T-helper 1 cell treated with Interleukin-12 subunit alpha and Interleukin-12 subunit beta and Interleukin-4 antibody, amounts not matched to agents 30 μg/mL and 1 μg/mL, for 36 hours (primary cell): ENCODE data around the gene NLRP13.

Experiments
- H3K27ac Mint-ChIP-seq: one replicate; pipeline ENCODE4 v1.8.0; 2021; ENCODE audit warnings: mild to moderate bottlenecking, mixed read lengths
- H3K27me3 Mint-ChIP-seq: one replicate; pipeline ENCODE4 v1.8.0; 2021; ENCODE audit warnings: low read depth, mixed read lengths
- H3K36me3 Mint-ChIP-seq: one replicate; pipeline ENCODE4 v1.8.0; 2021; ENCODE audit warnings: low read depth, mixed read lengths
- H3K4me1 Mint-ChIP-seq: one replicate; pipeline ENCODE4 v1.8.0; 2021; ENCODE audit warnings: low read depth, mixed read lengths
- H3K4me3 Mint-ChIP-seq: one replicate; pipeline ENCODE4 v1.8.0; 2021; ENCODE audit warnings: mild to moderate bottlenecking, moderate library complexity, mixed read lengths
- H3K9me3 Mint-ChIP-seq: one replicate; pipeline ENCODE4 v1.8.0; 2021; ENCODE audit warnings: mixed read lengths

Gene NLRP13

GRCh38 chr19:55927991-55928390, 4.1 kb downstream of the NLRP13 start:
- H3K27me3 Mint-ChIP-seq, result no peaks in the 10 kb centered on the region
- no peak overlapping the region for H3K27ac Mint-ChIP-seq
- H3K4me3 Mint-ChIP-seq, result no peak overlapping the region
- peaks cover 61% of the 10 kb centered on the region for H3K9me3 Mint-ChIP-seq
- no peaks in the 10 kb centered on the region for H3K4me1 Mint-ChIP-seq
- H3K36me3 Mint-ChIP-seq, result no peaks in the 10 kb centered on the region

- no peak overlapping the region for H3K4me3 Mint-ChIP-seq
- H3K36me3 Mint-ChIP-seq, result no peaks in the 10 kb centered on the region
- no peaks in the 10 kb centered on the region for H3K27me3 Mint-ChIP-seq
- no peak overlapping the region for H3K27ac Mint-ChIP-seq
- H3K9me3 Mint-ChIP-seq, result peaks cover 75% of the 10 kb centered on the region
- H3K4me1 Mint-ChIP-seq, result no peaks in the 10 kb centered on the region
Observed at GRCh38 chr19:55923556-55923955, 8.6 kb downstream of the NLRP13 start.

GRCh38 chr19:55913643-55914268, 18.4 kb downstream of the NLRP13 start:
- no peak overlapping the region for H3K4me3 Mint-ChIP-seq
- H3K27me3 Mint-ChIP-seq, result no peaks in the 10 kb centered on the region
- H3K9me3 Mint-ChIP-seq, result peaks cover 79% of the 10 kb centered on the region
- H3K36me3 Mint-ChIP-seq, result peaks cover 3% of the 10 kb centered on the region
- no peaks in the 10 kb centered on the region for H3K4me1 Mint-ChIP-seq
- H3K27ac Mint-ChIP-seq, result no peak overlapping the region

- H3K9me3 Mint-ChIP-seq, result peaks cover 78% of the 10 kb centered on the region
- H3K4me3 Mint-ChIP-seq, result no peak overlapping the region
- H3K27ac Mint-ChIP-seq, result no peak overlapping the region
- no peaks in the 10 kb centered on the region for H3K4me1 Mint-ChIP-seq
- peaks cover 3% of the 10 kb centered on the region for H3K36me3 Mint-ChIP-seq
- no peaks in the 10 kb centered on the region for H3K27me3 Mint-ChIP-seq
Observed at GRCh38 chr19:55912916-55913315, 19.2 kb downstream of the NLRP13 start.

- Mint-ChIP-seq H3K4me3 (no peak overlapping the region), H3K27ac (no peak overlapping the region), H3K36me3 (peaks cover under 1% of the 10 kb centered on the region), H3K9me3 (peaks cover 74% of the 10 kb centered on the region), H3K27me3 (no peaks in the 10 kb centered on the region), H3K4me1 (no peaks in the 10 kb centered on the region)
Observed at GRCh38 chr19:55909801-55910200, 22.3 kb downstream of the NLRP13 start.

GRCh38 chr19:55907746-55908145, 24.4 kb downstream of the NLRP13 start:
- Mint-ChIP-seq H3K9me3 (peaks cover 74% of the 10 kb centered on the region), H3K4me1 (no peaks in the 10 kb centered on the region), H3K4me3 (no peak overlapping the region), H3K27ac (no peak overlapping the region), H3K36me3 (no peaks in the 10 kb centered on the region), H3K27me3 (no peaks in the 10 kb centered on the region)

- Mint-ChIP-seq H3K4me1 (no peaks in the 10 kb centered on the region), H3K36me3 (no peaks in the 10 kb centered on the region), H3K27ac (no peak overlapping the region), H3K27me3 (no peaks in the 10 kb centered on the region), H3K9me3 (peaks cover 73% of the 10 kb centered on the region), H3K4me3 (no peak overlapping the region)
Observed at GRCh38 chr19:55907286-55907685, 24.9 kb downstream of the NLRP13 start.

GRCh38 chr19:55902080-55902751, 29.9 kb downstream of the NLRP13 start:
- Mint-ChIP-seq H3K36me3 (no peaks in the 10 kb centered on the region), H3K9me3 (peaks cover 63% of the 10 kb centered on the region), H3K4me1 (no peaks in the 10 kb centered on the region), H3K4me3 (no peak overlapping the region), H3K27ac (no peak overlapping the region), H3K27me3 (no peaks in the 10 kb centered on the region)

GRCh38 chr19:55901369-55902079, 30.6 kb downstream of the NLRP13 start:
- Mint-ChIP-seq H3K27ac (no peak overlapping the region), H3K9me3 (peaks cover 66% of the 10 kb centered on the region), H3K27me3 (no peaks in the 10 kb centered on the region), H3K36me3 (no peaks in the 10 kb centered on the region), H3K4me1 (no peaks in the 10 kb centered on the region), H3K4me3 (no peak overlapping the region)

GRCh38 chr19:55898911-55899310, 33.2 kb downstream of the NLRP13 start:
- Mint-ChIP-seq H3K9me3 (peaks cover 60% of the 10 kb centered on the region), H3K4me3 (no peak overlapping the region), H3K27ac (no peak overlapping the region), H3K4me1 (no peaks in the 10 kb centered on the region), H3K27me3 (no peaks in the 10 kb centered on the region), H3K36me3 (peaks cover 1% of the 10 kb centered on the region)

- H3K27ac Mint-ChIP-seq, result no peak overlapping the region
- no peak overlapping the region for H3K4me3 Mint-ChIP-seq
- no peaks in the 10 kb centered on the region for H3K4me1 Mint-ChIP-seq
- peaks cover 65% of the 10 kb centered on the region for H3K9me3 Mint-ChIP-seq
- no peaks in the 10 kb centered on the region for H3K27me3 Mint-ChIP-seq
- peaks cover 2% of the 10 kb centered on the region for H3K36me3 Mint-ChIP-seq
Observed at GRCh38 chr19:55882626-55883025, 49.5 kb downstream of the NLRP13 start.

- no peaks in the 10 kb centered on the region for H3K27me3 Mint-ChIP-seq
- peaks cover 60% of the 10 kb centered on the region for H3K9me3 Mint-ChIP-seq
- no peak overlapping the region for H3K4me3 Mint-ChIP-seq
- no peak overlapping the region for H3K27ac Mint-ChIP-seq
- H3K4me1 Mint-ChIP-seq, result no peaks in the 10 kb centered on the region
- H3K36me3 Mint-ChIP-seq, result no peaks in the 10 kb centered on the region
Observed at GRCh38 chr19:55877211-55877610, 54.9 kb downstream of the NLRP13 start.

- H3K9me3 Mint-ChIP-seq, result peaks cover 52% of the 10 kb centered on the region
- H3K4me3 Mint-ChIP-seq, result no peak overlapping the region
- no peaks in the 10 kb centered on the region for H3K4me1 Mint-ChIP-seq
- H3K36me3 Mint-ChIP-seq, result peaks cover 3% of the 10 kb centered on the region
- H3K27ac Mint-ChIP-seq, result no peak overlapping the region
- no peaks in the 10 kb centered on the region for H3K27me3 Mint-ChIP-seq
Observed at GRCh38 chr19:55870736-55871135, 61.4 kb downstream of the NLRP13 start.

- Mint-ChIP-seq H3K4me1 (no peaks in the 10 kb centered on the region), H3K27me3 (no peaks in the 10 kb centered on the region), H3K9me3 (peaks cover 54% of the 10 kb centered on the region), H3K27ac (no peak overlapping the region), H3K36me3 (peaks cover 3% of the 10 kb centered on the region), H3K4me3 (no peak overlapping the region)
Observed at GRCh38 chr19:55867101-55867500, 65.0 kb downstream of the NLRP13 start.

GRCh38 chr19:55866521-55866920, 65.6 kb downstream of the NLRP13 start:
- Mint-ChIP-seq H3K4me1 (no peaks in the 10 kb centered on the region), H3K4me3 (no peak overlapping the region), H3K36me3 (peaks cover 3% of the 10 kb centered on the region), H3K27me3 (no peaks in the 10 kb centered on the region), H3K9me3 (peaks cover 57% of the 10 kb centered on the region), H3K27ac (no peak overlapping the region)
